ENCODE results near the gene CCDC102A.
A peak's percentile ranks its signal among the peaks of the same experiment; 100 is the strongest.

Gene CCDC102A

GRCh38 chr16:57527610-57528360 is 8.6 kb downstream of the CCDC102A start:
- no peak for TF ChIP-seq CTCF (IDR thresholded peaks at IDR 0.05)

- TF ChIP-seq CTCF (IDR thresholded peaks at IDR 0.05): no peak
Measured at GRCh38 chr16:57527027-57527426, 9.3 kb downstream of the CCDC102A start.

- no peak for TF ChIP-seq CTCF (IDR thresholded peaks at IDR 0.05)
Measured at GRCh38 chr16:57526498-57526897, 9.9 kb downstream of the CCDC102A start.

- no peak for TF ChIP-seq CTCF (IDR thresholded peaks at IDR 0.05)
Measured at GRCh38 chr16:57525761-57526160, 10.6 kb downstream of the CCDC102A start.

- TF ChIP-seq CTCF (IDR thresholded peaks at IDR 0.05): no peak
Measured at GRCh38 chr16:57522960-57523359, 13.4 kb downstream of the CCDC102A start.

GRCh38 chr16:57519796-57520360 is 16.5 kb downstream of the CCDC102A start:
- peak; percentile 99 for TF ChIP-seq CTCF (IDR thresholded peaks at IDR 0.05)

GRCh38 chr16:57518922-57519321 is 17.4 kb downstream of the CCDC102A start:
- TF ChIP-seq CTCF (IDR thresholded peaks at IDR 0.05): no peak

Measured in LNCAP (cell line).